ENCODE measurements around the gene PRLHR. TPM values are rescaled to one million over a fixed set of nuclear protein-coding genes. Genes with fewer than 3 reads are reported as not detected.

Gene PRLHR
- total RNA-seq = not detected in 2 replicates

GRCh38 chr10:118595598-118596425, at the start of gene PRLHR:
TSS of gene PRLHR (minus strand) at chr10:118595648. CDS start at chr10:118595244, 404 bp downstream.

Other genes starting within 250 kb of the PRLHR start
- 23.9 and 26.8 TPM in 2 replicates for gene CACUL1, start 159.3 kb upstream of the PRLHR start, total RNA-seq

All from airway epithelial cell (primary cell).